ENCODE measurements around the gene CAMK2B.

The CAMK2B gene

DNA sequence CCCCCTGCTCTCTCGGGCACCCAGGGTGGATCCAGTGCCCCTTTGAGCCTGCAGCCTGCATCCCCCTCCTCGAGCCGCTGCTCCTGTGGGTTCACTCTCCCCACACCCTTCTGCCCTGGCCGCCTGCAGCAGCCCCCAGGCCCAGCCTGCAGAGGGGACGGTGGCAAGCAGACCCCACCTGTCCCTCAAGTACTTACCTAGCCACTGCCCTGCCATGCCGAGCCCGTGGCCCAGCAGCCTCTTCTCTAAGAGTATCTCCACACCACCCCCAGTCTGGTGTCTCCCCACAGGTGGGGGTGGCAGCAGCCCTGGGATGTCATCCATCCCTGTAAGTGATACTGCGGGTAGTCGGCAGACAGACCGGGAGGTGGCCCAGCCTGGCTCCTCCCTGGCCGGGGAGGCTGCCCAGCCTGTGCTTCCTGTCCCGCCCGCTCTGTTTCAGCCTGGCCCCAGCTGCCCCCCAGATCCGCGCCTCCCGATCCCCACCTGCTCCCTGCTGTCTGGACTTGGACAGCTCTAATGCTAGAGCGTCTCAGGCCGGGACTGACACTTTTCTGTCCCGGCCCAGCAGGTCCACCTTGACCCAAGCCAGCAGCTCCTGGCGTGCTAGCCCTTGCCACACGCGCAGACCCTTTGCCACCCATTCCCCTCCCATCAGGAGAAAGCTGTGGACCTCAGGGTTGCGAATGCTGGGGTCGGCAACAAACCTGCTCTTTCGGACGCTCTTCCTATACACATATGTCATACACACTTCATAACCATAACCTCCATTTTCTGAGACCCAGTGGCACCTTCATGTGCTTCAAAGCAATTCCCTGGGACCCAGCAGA, 99.6 kb downstream of the CAMK2B start:
- no peak for DNase-seq

DNA sequence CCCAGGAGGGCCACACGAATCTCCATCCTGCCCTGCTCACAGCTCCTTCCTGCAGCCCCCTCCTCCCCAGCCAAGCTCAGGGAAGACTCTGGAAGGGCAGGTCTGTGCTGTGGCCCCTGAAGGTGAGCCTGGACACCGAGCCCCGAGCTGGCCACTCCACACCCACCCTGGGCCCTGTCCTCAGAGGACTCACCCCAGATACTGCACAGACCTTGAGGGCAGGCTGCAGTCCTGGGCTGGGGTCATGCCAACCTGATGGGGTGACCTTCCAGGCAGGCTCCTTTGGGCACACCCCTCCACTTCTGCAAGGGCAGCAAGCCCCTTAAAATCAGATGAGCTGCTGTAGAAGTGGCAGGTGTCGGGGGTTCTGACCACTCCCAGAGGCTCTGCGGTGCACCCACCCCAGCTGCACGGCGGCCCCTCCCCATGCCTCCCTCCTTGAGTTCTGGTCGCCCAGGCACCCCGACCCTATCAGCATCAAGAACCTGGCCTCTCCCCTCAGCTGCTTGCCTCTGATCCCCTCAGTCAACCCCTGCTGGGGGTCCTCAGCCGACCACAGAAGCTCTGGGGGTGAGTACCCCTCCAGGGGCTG, 100.3 kb downstream of the CAMK2B start:
- no peak for DNase-seq

DNA sequence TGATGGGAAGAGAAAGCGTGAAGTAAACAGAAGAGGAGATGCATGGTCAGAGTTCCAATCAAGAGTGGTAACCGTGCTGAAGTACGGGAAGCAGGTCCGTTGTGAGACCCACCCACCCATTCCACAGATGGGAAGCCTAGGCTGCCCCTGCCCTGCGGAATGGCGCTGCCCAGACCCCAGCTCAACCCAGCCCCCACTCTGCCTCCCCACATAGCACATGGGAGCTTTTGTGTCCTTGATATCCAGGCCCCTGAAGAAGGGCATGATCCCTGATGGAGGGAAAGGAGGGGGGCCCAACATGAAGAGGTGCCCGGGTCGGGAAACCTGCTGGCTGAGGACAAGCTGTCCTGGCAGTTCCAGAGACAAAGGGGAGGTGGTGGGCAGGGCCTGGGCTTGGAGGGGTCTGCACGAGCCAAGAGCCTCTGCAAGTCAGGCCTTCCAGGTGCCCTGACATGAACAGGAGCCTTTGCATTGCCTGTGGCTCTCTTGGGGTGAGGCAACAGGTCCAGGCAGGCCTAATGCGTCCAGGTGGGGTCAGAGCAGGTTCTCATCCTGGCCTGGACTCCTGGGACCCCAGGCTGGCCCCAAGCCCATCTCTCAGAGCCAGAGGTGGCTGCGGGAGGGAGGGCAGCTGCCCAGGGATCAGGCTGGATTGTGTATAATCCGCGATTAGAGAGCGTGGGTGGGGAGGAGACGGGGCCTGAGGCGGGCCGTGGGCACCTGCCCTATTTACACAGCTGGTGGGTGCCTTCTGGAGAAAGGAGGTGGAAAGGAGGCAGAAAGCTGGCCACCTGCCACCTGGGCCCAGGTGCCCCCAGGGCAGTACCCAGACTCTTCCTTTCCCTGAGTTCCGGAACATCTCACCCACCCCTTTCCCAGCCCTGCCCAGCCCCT, 101.1 kb downstream of the CAMK2B start:
- no peak for DNase-seq

DNA sequence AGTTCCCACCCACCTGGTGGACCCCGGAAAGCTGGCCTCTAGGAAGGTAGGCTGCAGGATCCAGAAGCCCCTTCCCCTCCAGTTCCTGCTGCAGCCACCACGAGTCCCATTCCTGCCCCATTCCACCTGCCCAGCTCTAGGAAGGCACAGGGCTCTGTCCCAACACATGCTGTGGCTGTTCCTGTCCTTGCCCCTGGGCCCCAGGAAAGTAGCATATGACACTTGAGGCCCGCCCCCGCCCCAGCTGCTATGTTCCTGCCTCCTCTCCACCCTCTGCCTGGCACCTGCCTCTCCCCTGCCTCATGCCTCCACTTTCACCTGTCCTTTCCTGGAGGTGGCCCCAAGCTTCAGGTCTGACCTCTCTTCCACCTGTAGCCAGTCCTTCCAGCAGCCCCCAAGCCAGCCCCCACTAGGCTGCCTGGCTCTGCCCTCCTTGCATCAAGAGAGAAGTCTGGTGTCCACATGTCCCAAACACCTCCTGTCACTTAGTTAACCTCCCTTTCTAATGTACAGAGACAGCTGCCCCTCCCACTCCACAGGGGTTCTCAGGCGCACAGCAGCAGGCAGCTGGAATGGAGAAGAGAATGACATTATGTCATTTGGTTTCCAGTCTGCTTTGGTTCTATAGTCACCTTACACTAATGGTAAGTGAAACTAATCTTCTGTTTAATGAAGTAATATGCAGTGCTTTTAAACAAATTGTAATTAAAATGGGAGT, 101.9 kb downstream of the CAMK2B start:
- DNase-seq: no peak

DNA sequence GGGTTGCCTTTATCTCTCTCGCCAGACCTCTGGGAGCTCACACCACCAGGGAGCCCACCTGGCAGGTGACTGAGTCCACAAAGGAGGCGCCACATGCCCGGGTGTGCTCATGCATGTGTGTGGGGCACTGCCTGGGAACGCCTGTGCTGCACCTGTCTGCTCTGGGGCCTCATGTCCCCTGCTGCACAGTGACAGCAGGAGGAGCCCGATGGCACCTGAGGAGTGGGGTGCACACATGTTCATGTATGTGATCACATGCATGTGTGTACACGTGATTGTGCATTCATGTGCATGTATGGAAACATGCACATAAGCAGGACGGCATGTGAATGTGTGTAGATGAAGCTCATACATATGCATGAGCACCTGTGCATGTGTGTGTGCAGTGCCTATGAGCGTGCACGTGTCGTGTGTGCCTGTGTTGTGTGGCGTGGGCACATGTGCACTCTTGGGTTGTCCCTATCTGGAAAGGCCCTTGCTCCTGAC, 102.6 kb downstream of the CAMK2B start:
- no peak for DNase-seq

DNA sequence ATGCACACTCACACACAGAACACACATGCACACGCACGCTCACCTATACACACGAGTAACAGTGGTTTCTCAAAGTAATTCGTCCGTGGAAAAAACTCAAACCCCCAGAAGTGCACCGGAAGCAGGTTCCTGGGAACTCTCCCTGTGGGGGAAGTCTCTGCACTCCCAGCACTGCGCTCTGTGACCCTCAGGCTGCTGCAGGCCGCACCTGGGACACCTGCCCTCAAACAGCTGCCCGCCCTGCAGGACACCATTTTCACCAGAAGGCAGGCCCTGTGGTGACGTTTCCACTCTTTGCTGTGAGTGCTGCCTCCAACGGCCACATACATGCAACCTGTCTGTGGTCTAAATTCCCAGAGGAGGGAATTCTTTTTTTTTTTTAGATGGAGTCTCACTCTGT, 103.3 kb downstream of the CAMK2B start:
- DNase-seq: no peak

DNA sequence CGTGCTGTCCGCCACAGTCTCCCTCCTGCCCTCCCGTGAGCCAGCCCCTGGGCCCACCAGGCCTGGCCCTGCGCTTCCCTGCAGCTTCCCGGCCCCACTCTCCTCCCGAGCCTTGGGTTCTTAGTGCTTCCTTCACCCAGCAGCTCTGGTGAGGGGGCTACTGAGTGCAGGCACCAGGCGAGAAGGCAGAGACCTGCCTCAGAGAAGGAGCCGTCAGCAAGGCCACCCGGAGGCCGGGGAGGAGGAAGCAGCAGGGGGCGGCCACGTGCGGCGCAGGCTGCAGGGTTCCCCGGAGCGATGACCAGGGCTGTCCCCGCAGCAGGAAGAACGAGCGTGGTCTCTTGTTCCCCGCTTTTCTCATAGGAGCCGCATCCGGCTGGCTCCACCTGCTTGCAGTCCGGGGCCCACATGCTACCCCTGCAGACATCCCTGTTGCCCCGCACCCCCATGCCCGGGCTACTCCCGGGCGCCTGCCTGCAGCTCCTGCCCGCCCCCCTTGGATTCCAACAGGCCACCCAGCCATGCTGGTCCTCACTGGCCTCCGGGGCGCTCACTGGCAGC, 104.1 kb downstream of the CAMK2B start:
- no peak for DNase-seq

DNA sequence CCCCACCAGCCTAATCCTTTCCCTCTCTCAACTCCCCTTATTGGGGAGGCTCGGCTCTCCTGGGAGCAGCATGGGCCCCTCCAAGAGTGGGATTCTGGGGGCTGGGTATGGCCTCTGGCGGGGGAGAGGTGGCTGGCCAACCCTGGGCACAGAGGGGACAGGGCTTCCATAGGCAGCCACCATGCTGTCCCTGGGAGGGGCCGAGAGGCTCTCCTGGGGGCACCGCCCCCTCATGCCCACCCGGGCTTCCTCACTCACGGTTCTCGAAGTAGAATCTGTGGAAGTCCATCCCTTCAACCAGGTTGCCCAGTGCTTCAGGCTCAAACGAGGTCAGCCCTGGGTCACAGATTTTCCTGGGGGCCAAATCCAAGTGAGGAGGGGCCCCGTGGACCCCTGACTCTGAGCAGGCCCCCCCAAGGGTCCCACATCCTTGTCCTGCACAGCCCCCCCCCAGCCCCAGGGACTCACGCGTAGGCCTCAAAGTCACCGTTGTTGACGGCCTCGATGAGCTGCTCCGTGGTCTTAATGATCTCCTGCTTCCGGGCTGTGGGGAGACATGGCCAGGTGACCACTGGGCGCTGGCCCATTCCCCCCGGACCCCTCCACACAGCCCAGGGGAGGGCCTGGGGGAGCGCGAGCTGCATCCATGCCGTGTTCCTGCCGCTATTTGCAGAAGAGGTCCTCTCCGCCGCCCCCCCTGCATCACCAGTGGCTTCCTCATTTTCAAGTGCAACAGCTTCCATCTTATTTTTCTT, 104.9 kb downstream of the CAMK2B start:
- DNase-seq: no peak

DNA sequence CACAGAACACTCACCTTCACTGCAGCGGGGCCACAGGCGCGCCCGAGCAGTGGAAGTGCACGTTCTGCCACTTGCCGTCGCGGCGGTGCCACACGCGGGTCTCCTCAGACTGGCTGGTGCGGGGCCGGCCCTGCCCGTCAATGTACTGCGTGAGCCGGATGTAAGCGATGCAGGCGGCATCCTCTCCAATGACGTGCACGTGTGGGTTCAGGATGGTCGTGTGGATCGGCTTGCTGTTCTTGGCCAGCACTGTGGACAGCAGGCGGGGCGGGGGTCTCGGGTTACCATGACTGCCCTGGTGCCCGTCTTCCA, 105.4 kb downstream of the CAMK2B start:
- DNase-seq: no peak

DNA sequence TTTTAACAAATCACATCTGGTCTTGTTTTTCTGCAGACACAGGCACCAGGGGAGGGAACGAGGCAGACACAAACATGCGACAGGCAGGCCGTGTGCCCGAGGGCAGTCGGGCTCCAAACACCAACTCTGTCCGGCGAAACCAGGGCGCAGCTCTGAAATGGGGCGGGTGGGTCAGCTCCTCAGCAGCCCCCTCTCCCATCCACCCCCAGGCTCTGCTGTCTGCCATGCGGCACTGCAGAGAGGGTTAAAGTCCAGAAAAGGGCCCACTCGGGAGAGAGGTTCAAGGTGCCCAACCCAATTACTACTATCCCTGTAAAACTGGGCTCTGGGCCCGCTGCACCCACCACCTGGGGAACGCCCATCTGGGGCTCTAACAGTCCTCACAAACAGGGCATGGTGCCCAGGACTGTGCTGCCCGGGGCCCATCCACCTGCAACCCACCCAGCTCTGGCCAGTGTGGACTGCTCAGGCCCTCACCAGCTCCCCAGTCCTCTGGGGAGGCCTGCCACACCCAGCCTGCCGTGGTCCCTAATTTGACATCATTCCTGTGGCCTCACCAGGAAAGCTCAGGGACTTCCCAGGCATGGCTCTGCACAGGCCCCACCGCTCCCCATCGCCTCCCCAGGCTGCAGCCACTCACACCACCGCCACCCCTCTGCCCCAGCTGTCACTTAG, 105.9 kb downstream of the CAMK2B start:
- no peak for DNase-seq

DNA sequence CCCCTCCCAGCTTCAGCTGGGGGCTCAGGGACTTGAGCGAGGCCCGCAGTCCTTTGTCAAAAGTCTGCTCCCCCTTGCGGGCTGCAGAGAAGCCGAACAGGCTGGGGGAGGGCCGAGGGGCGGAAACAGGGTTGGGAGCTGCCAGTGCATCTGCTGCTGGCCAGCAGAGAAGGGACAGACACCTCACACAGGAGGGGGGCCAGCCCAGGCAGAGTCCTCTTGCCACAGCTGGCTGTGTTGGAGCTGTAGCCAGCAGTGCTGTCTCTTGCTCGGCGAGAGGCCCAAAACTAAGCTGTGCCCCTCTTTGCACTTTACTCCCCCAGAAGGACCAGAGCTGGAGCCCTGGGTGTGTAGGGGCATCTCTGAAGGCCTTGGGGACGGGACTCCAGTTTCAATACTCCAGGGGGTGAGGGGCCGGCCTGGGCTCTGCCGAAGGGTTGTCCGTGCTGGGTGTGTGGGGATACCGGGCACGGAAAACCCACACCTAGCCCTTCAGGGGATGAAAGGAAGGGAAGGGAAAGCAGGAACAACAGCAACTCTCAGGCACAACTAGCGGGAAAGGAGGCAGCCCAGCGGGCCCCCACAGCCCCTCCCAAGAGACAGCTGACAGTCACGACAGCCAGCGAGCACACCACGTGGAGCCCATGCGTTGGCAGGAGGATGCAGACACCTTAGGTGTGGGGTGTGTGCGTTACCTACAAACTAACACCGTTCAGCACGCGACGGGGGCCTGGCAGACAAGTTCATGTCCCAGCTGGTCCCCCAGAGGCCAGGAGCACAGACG, 106.8 kb downstream of the CAMK2B start:
- no peak for DNase-seq

DNA sequence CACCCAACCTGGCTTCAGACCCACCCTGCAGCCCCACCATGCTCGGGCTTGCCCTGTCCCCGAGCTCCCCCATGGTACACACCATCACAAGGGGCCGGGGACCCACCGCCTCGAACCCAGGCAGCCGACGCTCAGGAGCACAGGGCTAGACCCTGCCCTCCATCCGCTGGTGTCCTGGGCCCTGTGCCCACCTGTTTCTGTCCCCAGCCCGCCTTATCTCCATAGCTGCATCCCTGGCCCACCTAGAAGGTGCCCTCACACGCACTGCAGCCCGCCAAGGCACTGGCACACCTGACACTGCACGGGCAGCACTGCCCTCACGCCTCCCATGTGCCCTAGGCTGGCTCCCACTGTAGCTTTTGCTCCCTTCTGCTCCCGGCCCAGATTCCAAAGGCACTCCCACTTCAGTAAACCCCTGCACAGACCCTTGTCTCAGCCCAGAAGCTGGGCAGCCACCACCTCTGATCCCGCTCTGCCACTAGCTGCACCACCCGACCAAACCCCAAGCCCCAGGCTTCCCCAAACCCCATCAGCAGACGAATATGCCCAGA, 107.5 kb downstream of the CAMK2B start:
- no peak for DNase-seq

DNA sequence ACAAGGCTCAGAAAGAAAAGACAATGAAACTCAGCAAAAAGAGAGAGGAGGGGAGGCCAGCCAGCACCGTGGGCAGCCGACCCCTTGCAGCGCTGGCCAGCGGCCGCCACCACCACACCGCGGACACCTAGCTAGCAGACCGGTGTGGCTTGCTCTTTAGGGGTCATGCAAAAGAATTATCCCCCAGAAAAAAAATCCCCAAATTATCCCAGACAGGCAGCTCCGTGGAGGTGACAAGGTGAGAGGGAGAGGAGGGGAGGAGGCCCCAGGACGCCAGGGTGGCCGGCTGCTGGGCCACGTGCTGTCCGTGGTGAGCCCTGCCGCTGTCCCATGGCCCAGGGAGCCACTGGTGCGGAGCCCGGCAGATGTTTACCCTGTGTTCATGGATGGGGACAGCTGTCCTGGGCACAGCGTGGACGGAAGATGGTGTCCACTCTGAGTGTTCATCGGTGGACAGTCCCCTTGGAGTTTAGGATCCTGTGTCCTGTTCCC, 108.1 kb downstream of the CAMK2B start:
- no peak for DNase-seq

DNA sequence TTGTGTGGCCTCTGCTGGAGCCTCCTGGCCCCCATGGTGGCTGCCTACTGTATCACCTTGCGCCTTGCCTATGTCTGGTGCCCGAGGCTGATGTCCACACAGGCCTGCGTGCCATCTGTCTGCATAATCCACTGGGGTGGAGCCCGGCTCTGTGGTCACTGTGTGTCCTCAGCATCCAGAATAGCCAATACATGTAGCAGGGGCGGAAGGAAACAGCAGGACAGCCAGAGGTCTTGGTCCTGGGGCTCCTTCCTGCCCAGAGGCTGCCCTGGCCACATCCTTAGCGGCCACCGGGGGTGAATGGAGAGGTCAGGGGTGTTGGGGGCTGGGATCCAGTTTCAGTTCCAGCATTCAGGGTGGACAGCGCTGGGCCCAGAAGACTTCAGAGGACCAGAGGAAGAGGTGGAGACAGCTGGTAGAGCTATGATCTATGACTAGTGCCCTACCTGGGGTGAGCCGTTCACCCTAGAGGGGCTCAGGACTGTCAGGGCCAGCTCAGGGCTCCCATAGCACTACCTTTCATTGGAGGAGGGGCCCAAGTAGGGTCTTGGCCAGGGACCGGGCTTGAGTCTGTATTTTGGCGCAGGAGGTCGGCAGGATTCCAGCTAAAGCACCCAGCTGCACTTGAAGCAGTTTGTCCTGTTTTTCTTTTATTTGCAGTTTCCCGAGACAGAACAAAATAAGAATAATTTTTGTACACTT, 108.7 kb downstream of the CAMK2B start:
- no peak for DNase-seq

DNA sequence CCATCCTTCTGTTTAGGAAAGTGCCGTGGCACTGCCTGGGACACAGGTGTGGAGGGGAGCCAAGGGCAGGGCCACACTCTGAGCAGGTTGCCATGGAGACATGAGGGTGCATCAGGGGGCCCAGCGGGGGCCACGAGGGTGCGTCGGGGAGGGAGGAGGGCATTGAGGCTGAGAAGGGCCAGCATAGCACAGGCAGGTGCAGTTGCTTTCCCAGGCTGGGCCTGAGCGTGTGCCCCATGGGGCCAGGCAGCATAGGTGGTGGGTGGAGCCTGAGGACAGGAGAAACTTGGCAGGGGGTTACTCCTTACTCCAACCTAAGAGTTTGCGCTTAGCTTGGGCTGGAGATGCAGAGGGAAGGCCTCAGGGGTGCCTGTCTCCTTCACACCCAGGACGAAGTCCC, 109.4 kb downstream of the CAMK2B start:
- DNase-seq: no peak

DNA sequence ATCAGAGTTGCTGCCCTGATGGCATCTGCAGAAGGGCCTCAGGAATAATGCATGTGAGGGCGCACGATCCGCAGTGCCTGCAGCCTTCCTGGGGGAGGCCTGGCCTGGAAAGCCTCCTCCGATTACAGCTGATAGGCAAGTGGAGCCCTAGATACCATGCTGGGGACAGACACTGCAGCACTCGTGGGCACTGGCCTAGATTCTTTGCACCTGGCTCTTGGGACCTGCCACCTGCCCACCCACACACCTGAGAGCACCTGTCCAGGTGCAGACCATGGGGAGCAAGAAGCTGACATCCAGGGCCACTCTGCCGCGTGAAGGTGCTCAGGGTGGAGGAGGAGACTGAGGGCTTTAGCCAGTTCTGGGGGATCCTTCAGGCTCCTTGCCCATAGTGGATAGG, 109.9 kb downstream of the CAMK2B start:
- DNase-seq: no peak

DNA sequence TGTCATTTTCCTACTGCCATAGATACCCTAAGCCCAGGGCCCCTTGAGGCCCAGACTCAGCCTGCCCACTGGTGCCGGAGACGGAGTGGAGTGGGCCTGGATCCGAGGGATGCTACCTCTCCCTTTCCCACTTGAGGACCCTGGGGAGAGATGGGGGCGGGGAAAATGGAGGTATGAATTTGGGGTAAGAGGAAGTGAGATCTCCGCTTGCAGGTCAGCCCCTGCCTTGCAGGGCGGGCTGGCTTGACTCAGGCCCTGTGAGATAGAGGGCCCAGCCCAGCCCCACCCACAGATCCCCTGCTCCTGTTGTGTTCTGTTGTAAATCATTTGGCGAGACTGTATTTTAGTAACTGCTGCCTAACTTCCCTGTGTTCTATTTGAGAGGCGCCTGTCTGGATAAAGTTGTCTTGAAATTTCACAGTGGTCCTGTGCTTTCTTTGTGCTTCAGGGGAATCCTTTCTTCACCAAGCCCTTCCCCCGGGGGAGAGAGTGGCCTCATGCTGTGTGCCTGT, 111.5 kb downstream of the CAMK2B start:
- no peak for DNase-seq

DNA sequence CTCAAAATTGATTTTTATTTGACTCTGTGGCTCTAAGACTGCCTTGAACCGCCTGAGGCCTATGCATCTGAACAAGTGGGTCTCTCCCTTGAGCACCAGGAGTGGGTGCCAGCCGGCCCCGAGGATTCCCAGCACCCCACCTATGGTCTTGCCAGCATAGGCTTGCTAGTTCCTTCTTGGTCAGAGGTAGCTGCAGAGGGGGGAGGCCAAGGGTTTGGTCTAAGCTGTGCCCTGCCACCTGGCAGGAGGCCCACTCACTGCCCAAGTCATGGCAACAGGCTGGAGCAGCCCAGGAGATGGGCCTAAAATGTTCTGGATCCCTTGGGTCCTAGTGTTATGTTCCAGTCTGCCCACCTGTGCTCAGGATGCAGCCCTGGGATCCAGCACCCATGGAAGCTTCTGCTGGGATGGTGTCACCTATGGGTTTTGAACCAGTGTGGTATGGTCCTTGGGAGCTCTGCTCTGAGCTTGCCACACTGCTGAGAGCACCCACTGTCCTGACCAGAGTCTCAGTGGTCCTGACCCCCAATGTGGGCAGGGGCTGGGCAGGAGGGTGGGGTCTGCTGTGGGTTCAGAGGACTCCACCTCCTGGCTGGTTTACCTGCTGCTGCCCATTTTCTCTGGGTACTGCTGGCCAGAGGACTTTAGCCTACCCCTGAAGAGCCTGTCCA, 112.1 kb downstream of the CAMK2B start:
- no peak for DNase-seq

All from cortex of kidney (tissue), 1 donor.